ENCODE measurements around the gene METTL16.

GRCh38 chr17:2398182-2398581 lies 113.5 kb downstream of the METTL16 start:
- TF ChIP-seq TAF1 (IDR thresholded peaks at IDR 0.05; ENCODE audit: low read depth, low read length) (no peak), POLR2A (IDR thresholded peaks at IDR 0.05; ENCODE audit: low read depth, low read length) (no peak), POLR2AphosphoS5 (IDR thresholded peaks at IDR 0.05; ENCODE audit: low read depth, low read length) (no peak), PAX5 (IDR thresholded peaks at IDR 0.05; ENCODE audit: insufficient read depth, low read length, severe bottlenecking) (no peak)

All from GM12891 (cell line).